Fibroblast of upper back skin (primary cell): ENCODE data around the gene GTF2I.
"Not testable (repeated sequence)": the region's sequence is repeated elsewhere in the genome, so short reads cannot be mapped to it uniquely, and the experiment has no call there.

ENCODE experiments used
- DNase-seq: peaks from one replicate; pipeline ENCODE4 v3.0.0-alpha.2; 2013

GTF2I gene

DNA sequence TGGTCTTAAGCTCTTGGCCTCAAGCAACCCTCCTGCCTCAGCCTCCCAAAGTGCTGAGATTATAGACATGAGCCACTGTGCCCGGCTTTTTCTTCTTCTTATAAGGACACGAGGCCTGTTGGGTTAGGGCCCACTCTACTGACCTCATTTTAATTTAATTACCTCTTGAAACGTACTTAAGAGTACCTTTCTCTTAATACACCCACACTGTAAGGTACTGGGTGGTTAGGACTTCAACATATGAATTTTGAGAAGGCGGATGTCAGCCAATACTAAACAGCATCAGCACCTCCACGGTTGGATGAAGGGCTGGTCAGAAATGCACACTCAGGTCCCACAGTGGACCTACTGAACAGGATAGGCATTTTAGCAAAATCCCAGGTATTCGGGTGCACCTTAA, 124.2 kb downstream of the GTF2I start:
- not testable (repeated sequence) for DNase-seq

DNA sequence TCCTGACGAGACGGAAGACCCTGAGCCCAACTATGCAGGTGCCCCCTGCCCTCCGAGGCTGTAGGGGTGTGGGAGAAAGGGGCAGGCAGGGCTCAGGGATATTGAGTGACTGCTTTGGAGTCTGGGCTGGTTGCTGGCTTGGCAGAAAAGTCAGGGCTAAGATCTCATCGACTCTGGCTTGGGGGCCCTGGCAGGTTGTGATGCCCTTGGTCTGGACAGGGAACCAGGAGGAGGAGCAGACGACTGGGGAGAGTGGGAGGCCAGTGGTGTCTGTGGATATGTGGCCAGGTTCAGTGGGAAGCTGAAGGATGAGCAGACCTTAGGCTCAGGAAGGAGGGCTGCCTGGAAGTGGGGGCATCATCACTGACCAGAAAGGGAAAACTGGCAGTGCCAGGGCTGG, 126.1 kb downstream of the GTF2I start:
- not testable (repeated sequence) for DNase-seq

DNA sequence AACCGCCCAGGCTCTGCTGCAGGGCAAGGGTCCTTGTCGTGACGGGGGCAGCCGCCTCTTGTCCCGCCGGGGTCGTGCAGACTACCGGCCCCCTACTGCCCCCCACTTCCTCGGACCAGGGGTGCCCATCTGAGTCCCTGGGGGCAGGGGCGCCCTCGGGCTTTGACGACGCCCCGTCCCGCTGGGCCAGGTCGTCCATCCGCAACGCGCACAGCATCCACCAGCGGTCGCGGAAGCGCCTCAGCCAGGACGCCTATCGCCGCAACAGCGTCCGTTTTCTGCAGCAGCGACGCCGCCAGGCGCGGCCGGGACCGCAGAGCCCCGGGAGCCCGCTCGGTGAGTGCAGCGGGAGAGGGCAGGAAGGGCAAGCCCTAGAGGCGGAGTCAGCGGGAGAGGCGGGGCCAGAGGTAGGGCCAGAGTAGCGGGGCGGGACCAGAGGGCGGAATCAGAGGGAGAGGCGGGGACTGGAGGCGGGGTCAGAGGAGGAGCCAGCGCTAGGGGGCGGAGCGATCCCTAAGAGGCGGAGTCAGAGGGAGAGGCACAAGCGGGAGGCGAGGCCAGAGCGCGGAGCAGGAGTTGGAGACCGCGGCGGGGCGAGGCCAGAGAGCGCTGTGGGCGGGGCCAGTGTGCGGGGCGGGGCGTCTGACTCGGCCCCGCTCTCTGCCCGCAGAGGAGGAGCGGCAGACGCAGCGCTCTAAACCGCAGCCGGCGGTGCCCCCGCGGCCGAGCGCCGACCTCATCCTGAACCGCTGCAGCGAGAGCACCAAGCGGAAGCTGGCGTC, 131.0 kb downstream of the GTF2I start:
- DNase-seq: peak; percentile 83

DNA sequence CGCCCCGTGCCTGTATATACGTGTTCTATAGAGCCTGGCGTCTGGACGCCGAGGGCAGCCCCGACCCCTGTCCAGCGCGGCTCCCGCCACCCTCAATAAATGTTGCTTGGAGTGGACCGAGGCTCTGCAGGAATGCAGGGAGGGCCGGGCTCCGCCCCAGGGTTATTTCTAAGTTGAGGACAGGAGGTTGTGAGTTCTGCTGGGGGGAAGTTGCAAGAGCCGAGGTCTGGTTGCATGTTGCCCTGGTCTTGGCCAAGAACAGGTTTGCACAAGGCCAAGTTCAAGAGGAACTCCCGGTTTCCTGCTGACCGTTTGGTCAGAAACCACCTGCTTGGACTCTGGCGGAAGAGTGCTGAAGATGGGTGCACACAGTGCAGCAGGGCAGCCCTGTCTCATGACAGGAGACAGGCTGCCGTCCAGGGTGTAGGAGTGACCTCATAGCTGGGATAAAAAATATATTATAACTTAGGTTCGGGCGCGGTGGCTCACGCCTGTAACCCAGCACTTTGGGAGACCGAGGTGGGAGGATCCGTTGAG, 131.8 kb downstream of the GTF2I start:
- DNase-seq: not testable (repeated sequence)

DNA sequence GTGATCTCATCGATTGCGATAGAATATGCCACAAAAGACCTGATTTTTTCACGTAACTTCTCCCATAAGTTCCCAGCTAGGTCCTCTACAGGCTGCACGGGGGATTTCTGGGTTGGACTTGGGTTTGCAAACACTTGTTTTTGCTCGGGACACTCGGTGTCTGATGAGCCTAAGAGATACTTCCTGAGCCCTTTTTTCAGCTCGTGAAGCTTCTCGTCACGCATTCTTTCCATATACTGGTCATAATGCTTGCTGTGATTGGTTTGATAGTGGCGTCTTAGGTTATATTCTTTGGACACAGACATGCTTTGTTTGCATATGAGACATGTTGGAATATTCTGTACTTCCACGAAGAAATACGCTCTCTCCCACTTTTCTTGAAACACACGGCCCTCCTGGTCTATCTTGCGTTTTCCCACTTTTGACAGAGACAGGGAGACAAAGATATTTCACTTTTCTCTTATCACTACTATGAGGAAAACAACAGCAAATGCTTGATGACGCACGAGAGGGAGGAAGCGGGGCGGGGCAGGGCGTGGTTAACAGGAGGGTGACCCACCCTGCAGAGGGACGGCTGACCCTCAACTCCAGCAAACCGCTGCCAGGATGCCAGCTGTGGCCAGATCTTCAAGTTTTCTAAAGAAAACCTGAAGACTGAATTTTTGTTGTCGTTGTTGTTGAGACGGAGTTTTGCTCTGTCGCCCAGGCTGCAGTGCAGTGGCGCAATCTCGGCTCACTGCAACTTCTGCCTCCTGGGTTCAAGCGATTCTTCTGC, 140.5 kb downstream of the GTF2I start:
- not testable (repeated sequence) for DNase-seq

DNA sequence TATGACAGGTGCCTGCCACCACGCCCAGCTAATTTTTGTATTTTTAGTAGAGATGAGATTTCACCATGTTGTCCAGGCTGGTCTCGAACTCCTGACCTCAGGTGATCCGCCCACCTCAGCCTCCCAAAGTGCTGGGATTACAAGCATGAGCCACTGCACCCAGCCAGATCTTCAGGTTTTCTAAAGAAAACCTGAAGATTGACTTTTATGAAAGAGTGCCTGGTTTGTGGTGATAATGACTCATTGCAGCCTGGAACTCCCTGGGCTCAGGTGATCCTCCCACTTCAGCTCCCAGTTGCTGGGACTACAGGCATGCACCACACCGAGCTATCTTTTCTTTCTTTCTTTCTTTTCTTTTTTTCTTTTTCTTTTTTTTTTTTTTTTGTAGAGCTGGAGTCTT, 141.1 kb downstream of the GTF2I start:
- DNase-seq: not testable (repeated sequence)
